Endodermal cell (in vitro differentiated cells): ENCODE data around the gene KRT83. TPM values are rescaled to one million over a fixed set of nuclear protein-coding genes. Genes with fewer than 3 reads are reported as not detected.

Experiments
- DNase-seq: peaks from one replicate; pipeline ENCODE4 v3.0.0-alpha.2; 2017
- H3K27ac ChIP-seq: 2 replicates; pipeline ENCODE4 v1.5.1; 2013; ENCODE audit warnings: mild to moderate bottlenecking, low read depth, low read length, moderate library complexity
- H3K27me3 ChIP-seq: 2 replicates; pipeline ENCODE4 v1.6.1; 2013; ENCODE audit warnings: mild to moderate bottlenecking, low read length, moderate library complexity; ENCODE audit not compliant: insufficient read depth, control insufficient read depth, poor library complexity, severe bottlenecking
- H3K36me3 ChIP-seq: 2 replicates; pipeline ENCODE4 v1.7.0; 2013; ENCODE audit warnings: mild to moderate bottlenecking, low read length, moderate library complexity; ENCODE audit not compliant: control insufficient read depth, insufficient read depth
- H3K4me1 ChIP-seq: one replicate; pipeline ENCODE4 v1.7.0; 2013; ENCODE audit warnings: low read length; ENCODE audit not compliant: control insufficient read depth, insufficient read depth
- H3K4me3 ChIP-seq: 2 replicates; pipeline ENCODE4 v1.5.1; 2013; ENCODE audit warnings: mild to moderate bottlenecking, low read length, moderate library complexity
- H3K9ac ChIP-seq: 2 replicates; pipeline ENCODE4 v1.6.1; 2013; ENCODE audit warnings: mild to moderate bottlenecking, low read length, moderate library complexity; ENCODE audit not compliant: poor library complexity, severe bottlenecking; ENCODE audit errors: extremely low read depth
- H3K9me3 ChIP-seq: 2 replicates; pipeline ENCODE4 v1.6.1; 2013; ENCODE audit warnings: mild to moderate bottlenecking, low read length, moderate library complexity; ENCODE audit not compliant: control insufficient read depth
- H3K27ac Mint-ChIP-seq: 2 replicates; pipeline ENCODE4 v1.8.0; 2020; ENCODE audit warnings: mixed read lengths
- H3K27me3 Mint-ChIP-seq: 2 replicates; pipeline ENCODE4 v1.8.0; 2021; ENCODE audit warnings: mild to moderate bottlenecking, mixed read lengths; ENCODE audit not compliant: insufficient read depth
- H3K36me3 Mint-ChIP-seq: 2 replicates; pipeline ENCODE4 v1.8.0; 2020; ENCODE audit warnings: low read depth, mixed read lengths
- H3K4me1 Mint-ChIP-seq: 2 replicates; pipeline ENCODE4 v1.8.0; 2020; ENCODE audit warnings: mixed read lengths
- H3K4me3 Mint-ChIP-seq: 2 replicates; pipeline ENCODE4 v1.8.0; 2020; ENCODE audit warnings: mild to moderate bottlenecking, moderate library complexity, mixed read lengths
- H3K9me3 Mint-ChIP-seq: 2 replicates; pipeline ENCODE4 v1.8.0; 2020; ENCODE audit warnings: mild to moderate bottlenecking, mixed read lengths
- WGBS, 2 experiments: methylation state at CpG; one replicate each; pipeline versions ENCODE4 v1.1.5 to v1.1.7; 2013; ENCODE audit warnings: missing lambda C conversion rate in 2 of 2, mixed read lengths in 1 of 2; ENCODE audit not compliant: insufficient coverage in 1 of 2, insufficient read length in 1 of 2; 5-methylcytosine and 5-hydroxymethylcytosine counted together
- total RNA-seq, 2 donors: library from RNA; stranded (reverse); fragmentation: NEBNext Ultra II Directional in 1 of 2; extraction: Animal tissue kit (Norgen Biotek cat#: 25700) in 1 of 2; gene quantifications; 2 replicates in 1 of 2; 3 replicates in 1 of 2; pipeline ENCODE4 v1.2.1, GENCODE V29; 2021
- TF ChIP-seq, protein P1 (sequence below): fragments of 200-600 bp; sonication (generic); conservative IDR thresholded peaks from 2 replicates; pipeline ENCODE4 v1.5.0; 2021; ENCODE audit warnings: antibody characterized with exemption, mild to moderate bottlenecking

The KRT83 gene
- total RNA-seq, 2 donors from 2014 or later: not detected

DNA sequence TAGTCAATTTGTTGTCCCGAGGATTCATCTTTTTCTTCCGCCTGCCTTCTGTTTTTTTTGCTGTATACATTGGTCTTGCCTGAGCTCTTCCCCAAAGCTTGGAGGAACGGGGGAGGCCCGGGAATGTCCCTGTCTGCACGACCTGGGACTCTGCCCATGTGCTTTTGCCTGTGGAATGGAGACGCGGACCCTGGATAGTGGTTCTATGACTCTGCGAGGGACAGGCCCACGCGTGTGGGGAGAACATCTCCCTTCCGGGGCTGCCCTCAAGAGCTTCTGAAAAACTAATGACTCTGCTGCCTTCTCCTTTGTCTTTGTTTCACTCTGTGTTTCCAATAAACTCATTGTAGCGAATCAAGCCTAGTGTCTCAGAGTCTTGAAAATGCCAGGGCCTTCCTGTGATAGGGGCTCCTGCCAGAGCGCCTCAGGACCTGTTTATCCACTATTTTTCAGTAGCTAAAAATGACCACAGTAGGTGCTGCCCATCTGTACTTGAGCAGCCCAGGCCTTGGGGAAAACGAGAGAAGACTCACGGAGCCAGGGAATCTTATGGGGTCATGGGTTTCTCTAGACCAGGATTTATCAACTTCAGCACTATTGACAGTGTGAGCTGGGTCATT lies 12.3 kb downstream of the KRT83 start:
- H3K27ac Mint-ChIP-seq: no peak overlapping the region
- H3K9ac ChIP-seq: no peak overlapping the region
- WGBS, 2 experiments: 62 to 66% methylated on average over 15 of the region's 15 CpGs
- no peaks in the 10 kb centered on the region for H3K36me3 ChIP-seq
- H3K27me3 Mint-ChIP-seq: peaks cover 74% of the 10 kb centered on the region
- H3K4me3 Mint-ChIP-seq: peak overlapping the region; percentile 59
- peaks cover 5% of the 10 kb centered on the region for H3K4me1 Mint-ChIP-seq
- no peak overlapping the region for H3K27ac ChIP-seq
- H3K4me1 ChIP-seq: no peaks in the 10 kb centered on the region
- no peaks in the 10 kb centered on the region for H3K9me3 ChIP-seq
- TF ChIP-seq, protein P1, sequence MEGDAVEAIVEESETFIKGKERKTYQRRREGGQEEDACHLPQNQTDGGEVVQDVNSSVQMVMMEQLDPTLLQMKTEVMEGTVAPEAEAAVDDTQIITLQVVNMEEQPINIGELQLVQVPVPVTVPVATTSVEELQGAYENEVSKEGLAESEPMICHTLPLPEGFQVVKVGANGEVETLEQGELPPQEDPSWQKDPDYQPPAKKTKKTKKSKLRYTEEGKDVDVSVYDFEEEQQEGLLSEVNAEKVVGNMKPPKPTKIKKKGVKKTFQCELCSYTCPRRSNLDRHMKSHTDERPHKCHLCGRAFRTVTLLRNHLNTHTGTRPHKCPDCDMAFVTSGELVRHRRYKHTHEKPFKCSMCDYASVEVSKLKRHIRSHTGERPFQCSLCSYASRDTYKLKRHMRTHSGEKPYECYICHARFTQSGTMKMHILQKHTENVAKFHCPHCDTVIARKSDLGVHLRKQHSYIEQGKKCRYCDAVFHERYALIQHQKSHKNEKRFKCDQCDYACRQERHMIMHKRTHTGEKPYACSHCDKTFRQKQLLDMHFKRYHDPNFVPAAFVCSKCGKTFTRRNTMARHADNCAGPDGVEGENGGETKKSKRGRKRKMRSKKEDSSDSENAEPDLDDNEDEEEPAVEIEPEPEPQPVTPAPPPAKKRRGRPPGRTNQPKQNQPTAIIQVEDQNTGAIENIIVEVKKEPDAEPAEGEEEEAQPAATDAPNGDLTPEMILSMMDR: no peak
- no peaks in the 10 kb centered on the region for H3K36me3 Mint-ChIP-seq
- peak overlapping the region; percentile 72 for H3K4me3 ChIP-seq
- no peaks in the 10 kb centered on the region for H3K9me3 Mint-ChIP-seq
- peaks cover 69% of the 10 kb centered on the region for H3K27me3 ChIP-seq
- no peak for DNase-seq

- peak; percentile 96 for DNase-seq
- Mint-ChIP-seq H3K4me3 (peak overlapping the region; percentile 59), H3K9me3 (no peaks in the 10 kb centered on the region), H3K27me3 (peaks cover 69% of the 10 kb centered on the region), H3K4me1 (peaks cover 5% of the 10 kb centered on the region), H3K36me3 (no peaks in the 10 kb centered on the region), H3K27ac (no peak overlapping the region)
- 13 to 14% methylated on average over 30 to 71 of the region's 71 CpGs for WGBS, 2 experiments
- no peaks in the 10 kb centered on the region for H3K36me3 ChIP-seq
- TF ChIP-seq, protein P1: peak; percentile 53
- H3K27me3 ChIP-seq: peaks cover 69% of the 10 kb centered on the region
- peak overlapping the region; percentile 72 for H3K4me3 ChIP-seq
- no peaks in the 10 kb centered on the region for H3K9me3 ChIP-seq
- no peak overlapping the region for H3K9ac ChIP-seq
- H3K4me1 ChIP-seq: no peaks in the 10 kb centered on the region
- H3K27ac ChIP-seq: no peak overlapping the region
Measured at GRCh38 chr12:52307836-52308805, 13.1 kb downstream of the KRT83 start.

- H3K27me3 Mint-ChIP-seq: peaks cover 57% of the 10 kb centered on the region
- 92% methylated on average over 2 of the region's 2 CpGs; no CpG with 5 or more reads in 1 of the 2 experiments for WGBS, 2 experiments
Measured at GRCh38 chr12:52306731-52307130, 14.5 kb downstream of the KRT83 start.

More at GRCh38 chr12:52306731-52307130, 14.5 kb downstream of the KRT83 start:
- Histone ChIP-seq H3K27me3 (peaks cover 55% of the 10 kb centered on the region), H3K9me3 (no peaks in the 10 kb centered on the region), H3K4me1 (no peaks in the 10 kb centered on the region), H3K4me3 (no peak overlapping the region), H3K27ac (no peak overlapping the region), H3K9ac (no peak overlapping the region), H3K36me3 (no peaks in the 10 kb centered on the region)
- H3K4me3 Mint-ChIP-seq: no peak overlapping the region
- H3K36me3 Mint-ChIP-seq: no peaks in the 10 kb centered on the region
- H3K4me1 Mint-ChIP-seq: peaks cover 5% of the 10 kb centered on the region
- DNase-seq: no peak
- H3K27ac Mint-ChIP-seq: no peak overlapping the region
- H3K9me3 Mint-ChIP-seq: no peaks in the 10 kb centered on the region
- TF ChIP-seq, protein P1: no peak
